Measurements from ENCODE around the gene ATN1. TPM values are rescaled to one million over a fixed set of nuclear protein-coding genes. Genes with fewer than 3 reads are reported as not detected.

Gene ATN1
- total and polyA plus RNA-seq, 2 of the 8 experiments (the other 6 are each of a cell fraction or from before 2014, with no cell fraction given) = 20.6 to 73.4 TPM

DNA sequence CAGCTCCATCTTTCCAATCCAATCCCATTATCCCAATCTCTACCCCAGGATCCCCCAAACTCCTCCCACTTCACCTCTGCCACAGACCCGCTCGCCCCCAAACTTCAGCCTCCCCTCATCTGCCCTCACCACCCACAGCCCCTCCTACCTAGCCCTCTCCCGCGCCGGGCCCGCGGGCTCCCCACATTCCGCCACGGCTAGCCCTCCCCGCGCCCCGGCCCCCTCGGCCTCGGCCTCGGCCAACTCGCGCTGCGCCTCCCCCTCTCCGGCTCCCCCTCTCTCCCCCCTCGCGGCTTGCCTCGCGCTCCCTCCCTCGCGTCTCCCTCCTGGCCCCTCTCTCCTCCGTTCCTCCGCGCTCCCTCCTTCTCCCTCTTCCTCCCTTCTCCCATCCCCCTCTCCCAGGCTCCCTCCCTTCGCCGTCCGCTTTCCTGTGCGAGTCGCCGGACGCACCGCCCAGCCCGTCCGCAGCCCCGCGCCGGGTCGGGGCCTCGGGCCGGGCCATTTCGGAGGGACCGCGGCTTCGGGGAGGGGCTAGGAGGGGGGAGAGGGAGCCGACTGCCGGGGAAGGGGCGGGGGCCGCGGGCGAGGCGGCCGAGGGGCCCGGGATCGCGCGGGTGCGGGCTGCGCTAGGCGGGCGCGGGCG is at the start of gene ATN1 (continued):
- TF ChIP-seq CHD7 (IDR thresholded peaks at IDR 0.05; ENCODE audit: insufficient replicate concordance, low read length) (no peak), KDM4A (IDR thresholded peaks at IDR 0.05; ENCODE audit: low read depth, low read length, severe bottlenecking) (peak; percentile 33), YY1 (IDR thresholded peaks at IDR 0.05; ENCODE audit: low read depth, low read length) (peak; percentile 65; the same call in 1 of the 2 replicates), TEAD4 (IDR thresholded peaks at IDR 0.05; ENCODE audit: low read depth, low read length) (0 out of 2 replicates have a peak, but pooled peaks have one; percentile 3), CHD1 (IDR thresholded peaks at IDR 0.05; ENCODE audit: low read depth, low read length) (no peak), EP300 (IDR thresholded peaks at IDR 0.05; ENCODE audit: borderline replicate concordance in 1 of 2, low read depth in 2 of 2, low read length in 2 of 2) (peak in 1 of 2 experiments; percentile 62; a peak in 1 of 3 replicates), POLR2A (IDR thresholded peaks at IDR 0.05; ENCODE audit: control extremely low read depth in 1 of 2, low read depth in 2 of 2, low read length in 2 of 2) (no peak), CBX8 (IDR thresholded peaks at IDR 0.05; ENCODE audit: borderline replicate concordance, low read depth, low read length) (no peak), BCL11A (IDR thresholded peaks at IDR 0.05; ENCODE audit: low read depth in 2 of 2, low read length in 2 of 2) (no peak), SAP30 (IDR thresholded peaks at IDR 0.05; ENCODE audit: insufficient read depth, insufficient replicate concordance, low read length) (no peak), JUND (IDR thresholded peaks at IDR 0.05; ENCODE audit: low read length) (no peak)

All from H1 (cell line).